Gastroesophageal sphincter (tissue), 4 donors: ENCODE data around the gene PDE6A. TPM values are rescaled to one million over a fixed set of nuclear protein-coding genes. Genes with fewer than 3 reads are reported as not detected.

Source experiments
- ATAC-seq: fragments of 150-250 bp; one replicate; pipeline ENCODE4 v1.9.1; 2016; ENCODE audit warnings: mild to moderate bottlenecking, moderate library complexity
- H3K27ac ChIP-seq, 4 donors: fragments of 200-600 bp; sonication (generic) in 3 of 4; 1 replicate in 3 of 4; 2 replicates in 1 of 4; pipeline ENCODE4 v1.5.1; 2016 to 2019
- H3K27me3 ChIP-seq: fragments of 200-600 bp; sonication (generic); one replicate; pipeline ENCODE4 v1.5.1; 2019
- H3K36me3 ChIP-seq, 2 donors: fragments of 200-600 bp; sonication (generic); one replicate each; pipeline ENCODE4 v1.5.1; 2019; ENCODE audit warnings: control low read depth in 1 of 2
- H3K4me1 ChIP-seq, 3 donors: fragments of 200-600 bp; sonication (generic); 1 replicate in 2 of 3; 2 replicates in 1 of 3; pipeline ENCODE4 v1.5.1; 2016 to 2019; ENCODE audit warnings: control low read depth in 2 of 3
- H3K4me3 ChIP-seq, 2 donors: fragments of 200-600 bp; sonication (generic); one replicate each; pipeline ENCODE4 v1.5.1; 2019; ENCODE audit warnings: mild to moderate bottlenecking in 1 of 2, moderate library complexity in 1 of 2
- H3K9me3 ChIP-seq, 3 donors: fragments of 200-600 bp; sonication (generic); one replicate each; pipeline ENCODE4 v1.5.1; 2017 to 2019; ENCODE audit warnings: control low read depth in 2 of 3
- EP300 ChIP-seq: sonication (generic); formaldehyde crosslinking; IDR thresholded peaks from one replicate; pipeline ENCODE4 v1.6.1; 2017; ENCODE audit warnings: antibody characterized with exemption, mild to moderate bottlenecking
- POLR2A ChIP-seq, 2 donors: fragments of 450-650 bp; IDR thresholded peaks; one replicate each; pipeline ENCODE4 v1.6.1; 2017; ENCODE audit warnings: antibody characterized with exemption in 2 of 2, mild to moderate bottlenecking in 2 of 2, moderate library complexity in 1 of 2
- POLR2AphosphoS5 ChIP-seq: sonication (generic); formaldehyde crosslinking; IDR thresholded peaks from one replicate; pipeline ENCODE4 v1.6.1; 2017; ENCODE audit warnings: antibody characterized with exemption
- WGBS, 2 donors: methylation state at CpG; one replicate each; pipeline ENCODE4 v1.1.5; 2018; ENCODE audit warnings: low coverage in 1 of 2; 5-methylcytosine and 5-hydroxymethylcytosine counted together
- total RNA-seq, 4 donors: library from RNA; depleted of rRNA; stranded (reverse); fragments of >200 nt; gene quantifications; one replicate each; pipeline ENCODE4 v1.1.0, GENCODE V29; 2016
- TF ChIP-seq, protein P1 (sequence below), 4 experiments: fragments of 200-600 bp in 2 of 4; fragments of 450-650 bp in 2 of 4; sonication (generic) in 1 of 4; IDR thresholded peaks; one replicate each; pipeline ENCODE4 v1.5.1; 2017 to 2019; ENCODE audit warnings: antibody characterized with exemption in 4 of 4, mild to moderate bottlenecking in 2 of 4, moderate library complexity in 2 of 4

The PDE6A gene
- total RNA-seq, 4 donors from 2014 or later: 0.05 TPM; not detected in 3

DNA sequence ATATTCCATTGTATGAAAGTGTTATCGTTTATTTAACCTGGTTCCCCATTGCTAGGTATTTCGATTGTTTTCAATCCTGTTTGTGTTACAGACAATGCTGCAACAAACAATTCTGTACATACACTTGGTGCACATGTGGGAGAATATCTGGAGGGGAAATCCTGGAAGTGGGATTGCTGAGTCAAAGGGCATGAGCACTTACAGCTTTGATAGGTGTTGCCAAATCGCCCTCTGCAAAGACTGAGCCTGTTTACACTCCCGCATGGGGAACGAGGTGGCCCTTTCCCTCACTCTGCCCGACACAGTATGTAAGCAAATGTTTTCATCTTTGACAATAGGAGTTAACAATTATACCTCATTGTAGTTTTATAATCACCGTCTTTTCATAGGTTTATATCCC lies 66.2 kb downstream of the PDE6A start:
- H3K4me1 ChIP-seq: no peaks in the 10 kb centered on the region
- ATAC-seq: no peak

DNA sequence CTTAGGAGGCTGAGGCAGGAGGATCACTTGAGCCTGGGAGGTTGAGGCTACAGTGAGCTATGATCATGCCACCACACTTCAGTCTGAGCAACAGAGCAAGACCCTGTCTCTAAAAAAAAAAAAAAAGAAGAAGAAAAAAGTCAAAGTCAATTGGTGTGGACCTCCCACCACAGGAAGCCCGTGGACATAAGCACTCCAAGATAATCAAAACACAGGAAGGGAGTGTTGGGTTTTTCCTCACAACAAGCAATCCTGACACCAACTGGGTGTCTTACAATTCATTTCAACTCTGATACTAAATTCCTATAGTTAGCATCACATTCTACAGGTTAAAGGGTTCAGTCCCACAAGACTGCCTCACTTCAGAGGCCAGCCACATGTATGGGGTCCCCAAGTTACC lies 70.7 kb downstream of the PDE6A start:
- Histone ChIP-seq H3K9me3 (no peaks in the 10 kb centered on the region), H3K4me1 (no peaks in the 10 kb centered on the region), H3K4me3 (no peak overlapping the region), H3K36me3 (no peaks in the 10 kb centered on the region), H3K27me3 (peaks cover 3% of the 10 kb centered on the region), H3K27ac (no peak overlapping the region)
- ATAC-seq: no peak
- WGBS, 2 donors: 17 to 27% methylated on average over 1 of the region's 1 CpG
- TF ChIP-seq EP300 (no peak), POLR2A (IDR thresholded peaks at IDR 0.05) (no peak), POLR2AphosphoS5 (no peak)
- TF ChIP-seq, protein P1, sequence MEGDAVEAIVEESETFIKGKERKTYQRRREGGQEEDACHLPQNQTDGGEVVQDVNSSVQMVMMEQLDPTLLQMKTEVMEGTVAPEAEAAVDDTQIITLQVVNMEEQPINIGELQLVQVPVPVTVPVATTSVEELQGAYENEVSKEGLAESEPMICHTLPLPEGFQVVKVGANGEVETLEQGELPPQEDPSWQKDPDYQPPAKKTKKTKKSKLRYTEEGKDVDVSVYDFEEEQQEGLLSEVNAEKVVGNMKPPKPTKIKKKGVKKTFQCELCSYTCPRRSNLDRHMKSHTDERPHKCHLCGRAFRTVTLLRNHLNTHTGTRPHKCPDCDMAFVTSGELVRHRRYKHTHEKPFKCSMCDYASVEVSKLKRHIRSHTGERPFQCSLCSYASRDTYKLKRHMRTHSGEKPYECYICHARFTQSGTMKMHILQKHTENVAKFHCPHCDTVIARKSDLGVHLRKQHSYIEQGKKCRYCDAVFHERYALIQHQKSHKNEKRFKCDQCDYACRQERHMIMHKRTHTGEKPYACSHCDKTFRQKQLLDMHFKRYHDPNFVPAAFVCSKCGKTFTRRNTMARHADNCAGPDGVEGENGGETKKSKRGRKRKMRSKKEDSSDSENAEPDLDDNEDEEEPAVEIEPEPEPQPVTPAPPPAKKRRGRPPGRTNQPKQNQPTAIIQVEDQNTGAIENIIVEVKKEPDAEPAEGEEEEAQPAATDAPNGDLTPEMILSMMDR (IDR thresholded peaks at IDR 0.05): no peak

More for the DNA sequence above, 66.2 kb downstream of the PDE6A start:
- no peaks in the 10 kb centered on the region for H3K9me3 ChIP-seq
- H3K27ac ChIP-seq: no peak overlapping the region
- H3K4me3 ChIP-seq: no peak overlapping the region
- WGBS, 2 donors: 34 to 39% methylated on average over 6 to 7 of the region's 7 CpGs
- TF ChIP-seq POLR2AphosphoS5 (no peak), POLR2A (IDR thresholded peaks at IDR 0.05) (no peak), EP300 (no peak)
- TF ChIP-seq, protein P1 (IDR thresholded peaks at IDR 0.05): no peak
- H3K27me3 ChIP-seq: peaks cover 3% of the 10 kb centered on the region
- H3K36me3 ChIP-seq: no peaks in the 10 kb centered on the region

DNA sequence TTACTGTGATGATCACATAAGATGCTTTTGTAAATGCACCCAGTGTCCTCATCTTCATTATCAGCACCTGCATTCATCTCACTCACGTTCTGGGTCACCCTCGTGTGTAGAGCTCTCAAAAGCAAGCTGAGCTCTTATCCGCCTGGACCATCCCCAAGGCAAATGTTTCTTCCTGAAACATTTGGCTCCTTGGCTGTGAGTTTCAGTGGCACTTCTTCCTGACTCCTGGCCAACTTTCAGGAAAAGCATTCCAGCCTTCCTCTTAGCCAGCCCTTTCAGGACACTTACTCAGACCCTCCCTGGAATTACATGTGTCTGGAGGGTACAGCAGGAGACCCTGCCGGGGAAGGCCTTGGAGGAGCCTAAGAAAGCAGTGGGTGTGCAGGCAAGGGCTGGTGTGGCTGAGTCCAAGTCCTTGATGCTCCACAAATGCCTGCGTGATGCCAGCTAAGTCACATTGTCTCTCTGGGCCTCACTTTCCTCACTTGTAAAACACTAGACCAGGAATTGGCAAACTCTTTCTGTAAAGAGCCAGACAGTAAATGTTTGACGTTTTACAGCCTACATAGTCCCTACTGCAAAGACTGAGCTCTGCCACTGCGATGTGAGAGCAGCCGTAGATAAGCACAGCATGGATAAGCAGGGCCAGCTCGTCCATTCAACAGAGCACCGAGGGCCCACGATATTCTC lies 72.1 kb downstream of the PDE6A start:
- Histone ChIP-seq H3K36me3 (no peaks in the 10 kb centered on the region), H3K9me3 (no peaks in the 10 kb centered on the region), H3K4me3 (no peak overlapping the region), H3K4me1 (no peaks in the 10 kb centered on the region), H3K27ac (no peak overlapping the region), H3K27me3 (no peaks in the 10 kb centered on the region)
- TF ChIP-seq, protein P1 (IDR thresholded peaks at IDR 0.05): no peak
- TF ChIP-seq POLR2A (IDR thresholded peaks at IDR 0.05): no peak
- no peak for TF ChIP-seq POLR2AphosphoS5
- TF ChIP-seq EP300: no peak
- 21 to 68% methylated on average over 7 to 9 of the region's 11 CpGs for WGBS, 2 donors
- no peak for ATAC-seq

DNA sequence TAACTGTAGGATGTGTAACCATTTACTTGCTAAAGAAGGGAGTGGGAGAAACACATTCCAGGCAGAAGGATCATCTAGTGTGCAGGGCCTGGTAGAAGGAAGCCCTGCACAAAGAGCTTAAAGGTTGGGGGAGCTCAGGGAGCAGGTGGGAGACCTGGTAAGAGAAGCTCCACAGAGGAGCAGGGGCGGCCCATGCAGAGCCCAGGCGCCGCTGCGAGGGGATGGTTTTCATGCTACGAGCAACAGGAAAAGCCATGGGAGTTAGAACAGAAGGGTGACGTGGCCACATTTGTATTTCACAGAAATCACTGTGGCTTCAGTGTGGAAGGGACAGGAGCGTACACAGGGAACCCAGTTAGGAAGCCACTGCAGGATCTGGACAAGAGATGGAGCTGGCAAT lies 73.1 kb downstream of the PDE6A start:
- Histone ChIP-seq H3K4me3 (no peak overlapping the region), H3K36me3 (no peaks in the 10 kb centered on the region), H3K27ac (no peak overlapping the region), H3K27me3 (no peaks in the 10 kb centered on the region), H3K9me3 (no peaks in the 10 kb centered on the region), H3K4me1 (no peaks in the 10 kb centered on the region)
- WGBS, 2 donors: 77% methylated on average over 7 of the region's 7 CpGs; no CpG with 5 or more reads in 1 of the 2 donors
- TF ChIP-seq POLR2A (IDR thresholded peaks at IDR 0.05) (no peak), EP300 (no peak), POLR2AphosphoS5 (no peak)
- TF ChIP-seq, protein P1 (IDR thresholded peaks at IDR 0.05): no peak
- ATAC-seq: no peak

DNA sequence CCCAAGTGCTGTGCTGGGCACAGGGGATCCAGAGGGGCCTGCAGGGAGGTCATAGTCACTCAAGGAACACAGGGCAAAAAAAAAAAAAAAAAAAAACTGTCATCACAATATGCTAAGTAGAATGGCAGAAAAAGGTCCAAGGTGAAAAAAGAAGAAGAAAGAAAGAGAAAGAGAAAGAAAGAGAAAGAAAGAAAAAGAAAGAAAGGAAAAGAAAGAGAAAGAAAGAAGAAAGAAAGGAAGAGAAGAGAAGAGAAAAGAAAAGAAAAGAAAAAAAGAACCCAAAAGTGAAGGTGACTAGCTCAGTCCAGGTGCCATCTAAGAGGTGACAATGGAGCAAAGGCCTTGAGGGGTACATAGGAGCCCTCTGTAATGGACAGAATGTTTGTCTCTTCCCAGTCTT lies 73.9 kb downstream of the PDE6A start:
- no peaks in the 10 kb centered on the region for H3K4me1 ChIP-seq
- TF ChIP-seq EP300: no peak
- TF ChIP-seq POLR2A (IDR thresholded peaks at IDR 0.05): no peak
- TF ChIP-seq, protein P1 (IDR thresholded peaks at IDR 0.05): no peak
- no peak for TF ChIP-seq POLR2AphosphoS5
- H3K27me3 ChIP-seq: no peaks in the 10 kb centered on the region
- no peak overlapping the region for H3K4me3 ChIP-seq
- no peak overlapping the region for H3K27ac ChIP-seq
- H3K9me3 ChIP-seq: no peaks in the 10 kb centered on the region
- H3K36me3 ChIP-seq: no peaks in the 10 kb centered on the region
- no peak for ATAC-seq
